GM12864 (cell line): ENCODE data around the gene CCR5.
"Not testable (repeated sequence)": the region's sequence is repeated elsewhere in the genome, so short reads cannot be mapped to it uniquely, and the experiment has no call there.

ENCODE experiments used
- DNase-seq: peaks from one replicate; pipeline ENCODE4 v3.0.0-alpha.2; 2011; ENCODE audit warnings: low read depth
- H3K4me3 ChIP-seq: 2 replicates; pipeline ENCODE4 v1.5.1; 2011; ENCODE audit warnings: mild to moderate bottlenecking, low read depth, low read length, control low read depth
- CTCF ChIP-seq: IDR thresholded peaks from 2 replicates; pipeline ENCODE4 v1.5.1; 2011; ENCODE audit warnings: low read depth, mild to moderate bottlenecking, moderate library complexity, low read length, control low read depth, inconsistent platforms; ENCODE audit errors: missing control alignments

Gene CCR5

GRCh38 chr3:46400846-46401245 lies 30.1 kb downstream of the CCR5 start:
- H3K4me3 ChIP-seq = no peak overlapping the region
- no peak for DNase-seq
- TF ChIP-seq CTCF = no peak

DNA sequence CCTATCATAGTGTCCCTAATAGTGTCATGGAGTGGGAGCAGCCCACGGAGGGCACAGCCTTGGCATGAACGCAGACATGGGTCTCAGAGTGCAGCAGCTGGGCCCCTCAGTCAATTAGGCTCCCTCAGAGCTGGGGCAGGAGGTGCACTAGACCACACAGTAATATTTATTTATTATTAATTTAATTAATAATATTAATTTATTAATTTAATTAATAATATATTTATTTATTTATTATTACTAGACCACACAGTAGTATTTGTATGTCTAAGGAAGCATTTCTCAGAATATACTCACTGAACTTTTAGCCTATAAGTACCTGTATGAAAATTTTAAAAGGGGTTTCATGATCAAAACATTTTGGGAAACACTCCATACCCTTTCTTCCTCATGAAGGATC lies 30.8 kb downstream of the CCR5 start:
- no peak for DNase-seq
- H3K4me3 ChIP-seq = no peak overlapping the region
- TF ChIP-seq CTCF = no peak

GRCh38 chr3:46402902-46403301 lies 32.2 kb downstream of the CCR5 start:
- DNase-seq = not testable (repeated sequence)

GRCh38 chr3:46405301-46406019 lies 34.7 kb downstream of the CCR5 start:
- no peak for TF ChIP-seq CTCF
- no peak overlapping the region for H3K4me3 ChIP-seq
- no peak for DNase-seq

More at GRCh38 chr3:46402902-46403301, 32.2 kb downstream of the CCR5 start:
- H3K4me3 ChIP-seq = not testable (repeated sequence)

GRCh38 chr3:46406443-46406787 lies 35.7 kb downstream of the CCR5 start:
- DNase-seq = no peak
- H3K4me3 ChIP-seq = no peak overlapping the region
- TF ChIP-seq CTCF = no peak

DNA sequence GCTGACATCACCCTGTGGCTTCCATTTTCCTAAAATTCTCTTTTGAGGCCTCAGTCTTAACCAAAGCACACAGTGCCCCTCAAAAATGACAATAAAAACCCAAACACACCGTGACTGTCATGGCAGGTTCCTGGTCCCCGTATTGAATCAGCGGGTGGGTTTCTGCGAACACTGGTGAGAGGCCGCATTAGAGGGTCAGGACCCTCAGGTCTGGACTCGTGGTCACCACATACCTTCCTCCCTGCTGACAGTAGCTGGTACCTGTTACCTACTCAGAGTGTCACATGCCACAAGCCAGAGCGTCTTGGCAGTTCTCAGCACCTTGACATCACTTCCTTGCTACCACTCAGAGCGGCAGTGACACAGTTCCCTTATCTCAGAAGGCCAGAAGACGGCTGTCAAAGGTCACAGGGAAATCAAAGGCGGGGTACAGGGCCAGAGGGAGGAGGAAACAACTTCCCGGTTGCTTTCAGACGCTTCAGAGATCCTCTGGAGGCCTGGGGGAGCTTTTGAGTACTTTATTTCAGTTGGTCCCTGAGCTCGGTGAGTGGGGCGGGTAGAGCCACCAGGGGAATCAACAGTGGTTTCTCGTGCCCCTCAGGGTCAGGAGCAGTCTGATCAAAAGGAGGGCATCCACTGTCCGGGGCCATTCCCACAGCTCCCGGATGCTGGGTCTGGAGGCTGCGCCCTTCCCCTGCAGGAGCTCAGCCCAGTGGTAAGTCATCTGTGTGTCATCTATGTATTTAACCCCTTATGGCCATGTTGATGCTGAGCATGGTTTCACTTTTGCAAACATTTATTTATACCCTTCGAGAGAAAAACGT lies 36.3 kb downstream of the CCR5 start, which contains the start of the genes CCR5AS and CCRL2:
Gene CCR5AS (minus strand): TSS at position 279 of the 824 bp plus-strand sequence.
Gene CCRL2 (plus strand): TSS at position 472 of the 824 bp plus-strand sequence. CDS start 821 bp downstream, outside the sequence.
- peak within 1 kb of the TSS; percentile 39 for H3K4me3 ChIP-seq
- DNase-seq = no peak
- no peak for TF ChIP-seq CTCF

- H3K4me3 ChIP-seq = no peak overlapping the region
- no peak for DNase-seq
- TF ChIP-seq CTCF = no peak
Measured at GRCh38 chr3:46407970-46408369, 37.2 kb downstream of the CCR5 start.
